ENCODE measurements around the gene SUPT3H. TPM values are rescaled to one million over a fixed set of nuclear protein-coding genes. Genes with fewer than 3 reads are reported as not detected.

SUPT3H gene
- polyA plus RNA-seq, 1 donor (not counting 4 experiments of a cell fraction or from before 2014, with no cell fraction given): 7.6 TPM

DNA sequence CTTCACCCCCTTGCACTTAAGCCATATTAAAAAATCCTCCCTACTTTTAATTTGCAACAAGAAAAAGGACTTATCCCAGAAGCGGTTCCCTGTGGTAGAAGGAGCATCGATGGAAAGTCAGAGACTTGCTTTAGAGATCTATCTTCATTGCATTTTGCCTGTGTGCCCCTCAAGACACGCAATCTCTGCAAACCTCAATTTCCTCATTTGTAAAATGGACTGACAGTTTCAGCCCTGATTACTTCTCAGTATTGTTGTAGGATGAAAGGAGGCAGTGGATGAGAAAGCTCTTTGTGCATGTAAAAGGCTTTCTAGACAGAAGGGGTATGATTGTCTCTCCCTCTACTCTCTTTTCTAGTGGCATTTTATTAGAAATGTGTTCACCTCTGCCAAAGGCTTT, 580.0 kb downstream of the SUPT3H start:
- Histone ChIP-seq H3K4me2 (ENCODE audit: control insufficient read depth, extremely low read depth, insufficient read depth, low read depth, low read length) (no peak overlapping the region), H3K79me2 (ENCODE audit: control insufficient read depth, insufficient read depth, low read length) (no peaks in the 10 kb centered on the region), H3K9ac (ENCODE audit: control insufficient read depth, extremely low read depth, insufficient read depth, low read length) (no peak overlapping the region), H3K27ac (ENCODE audit: control insufficient read depth, insufficient read depth, low read length) (no peak overlapping the region), H3K9me3 (ENCODE audit: control insufficient read depth, low read depth, low read length) (no peaks in the 10 kb centered on the region), H3K9me1 (ENCODE audit: control insufficient read depth, extremely low read depth, insufficient read depth, low read length) (no peaks in the 10 kb centered on the region), H3K36me3 (ENCODE audit: control insufficient read depth in 2 of 2, extremely low read depth in 1 of 2, insufficient read depth in 2 of 2, low read length in 2 of 2) (no peaks in the 10 kb centered on the region), H3K4me3 (ENCODE audit: control insufficient read depth in 2 of 3, extremely low read depth in 1 of 3, insufficient read depth in 2 of 3, low read depth in 1 of 3, low read length in 3 of 3) (no peak overlapping the region), H3K27me3 (ENCODE audit: control insufficient read depth, extremely low read depth, insufficient read depth, low read length) (peaks cover 13% of the 10 kb centered on the region), H2AFZ (ENCODE audit: control insufficient read depth, low read length) (no peak overlapping the region), H3K4me1 (ENCODE audit: control insufficient read depth, extremely low read depth, insufficient read depth, low read length) (no peaks in the 10 kb centered on the region), H4K20me1 (ENCODE audit: control insufficient read depth, extremely low read depth, insufficient read depth, low read length) (no peaks in the 10 kb centered on the region)
- TF ChIP-seq, protein P1, sequence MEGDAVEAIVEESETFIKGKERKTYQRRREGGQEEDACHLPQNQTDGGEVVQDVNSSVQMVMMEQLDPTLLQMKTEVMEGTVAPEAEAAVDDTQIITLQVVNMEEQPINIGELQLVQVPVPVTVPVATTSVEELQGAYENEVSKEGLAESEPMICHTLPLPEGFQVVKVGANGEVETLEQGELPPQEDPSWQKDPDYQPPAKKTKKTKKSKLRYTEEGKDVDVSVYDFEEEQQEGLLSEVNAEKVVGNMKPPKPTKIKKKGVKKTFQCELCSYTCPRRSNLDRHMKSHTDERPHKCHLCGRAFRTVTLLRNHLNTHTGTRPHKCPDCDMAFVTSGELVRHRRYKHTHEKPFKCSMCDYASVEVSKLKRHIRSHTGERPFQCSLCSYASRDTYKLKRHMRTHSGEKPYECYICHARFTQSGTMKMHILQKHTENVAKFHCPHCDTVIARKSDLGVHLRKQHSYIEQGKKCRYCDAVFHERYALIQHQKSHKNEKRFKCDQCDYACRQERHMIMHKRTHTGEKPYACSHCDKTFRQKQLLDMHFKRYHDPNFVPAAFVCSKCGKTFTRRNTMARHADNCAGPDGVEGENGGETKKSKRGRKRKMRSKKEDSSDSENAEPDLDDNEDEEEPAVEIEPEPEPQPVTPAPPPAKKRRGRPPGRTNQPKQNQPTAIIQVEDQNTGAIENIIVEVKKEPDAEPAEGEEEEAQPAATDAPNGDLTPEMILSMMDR (optimal IDR thresholded peaks at IDR 0.05 in 1 of 3, IDR thresholded peaks at IDR 0.05 in 1 of 3, conservative IDR thresholded peaks at IDR 0.05 in 1 of 3; ENCODE audit: extremely low read depth in 1 of 3, insufficient read depth in 2 of 3, low read length in 3 of 3): no peak
- dilution Hi-C loops (cut with MboI; ENCODE audit: extremely low pct_ligation_motif_present, low sequenced_read_pairs): no loop called here
- FAIRE-seq: no peak
- DNase-seq (ENCODE audit: low read depth, low spot score): no peak

DNA sequence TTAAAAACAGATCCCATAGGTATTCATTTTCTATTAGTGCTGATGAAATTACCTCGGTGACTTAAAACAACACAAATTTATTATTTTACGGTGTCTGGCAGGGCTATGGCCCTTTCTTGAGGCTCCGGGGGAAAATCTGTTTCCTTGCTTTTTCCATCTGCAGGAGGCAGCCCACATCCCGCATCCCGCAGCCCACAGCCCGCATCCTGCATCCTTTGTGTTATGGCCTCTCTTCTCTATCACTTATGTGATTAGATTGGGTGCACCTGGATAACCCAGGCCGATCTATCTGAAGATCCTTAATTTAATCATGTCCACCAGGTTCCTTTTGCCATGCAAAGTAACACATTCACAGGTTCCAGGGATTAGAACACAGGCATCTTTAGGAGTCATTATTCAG, 582.4 kb downstream of the SUPT3H start:
- no peaks in the 10 kb centered on the region for H3K4me1 ChIP-seq (ENCODE audit: control insufficient read depth, extremely low read depth, insufficient read depth, low read length)
- H2AFZ ChIP-seq (ENCODE audit: control insufficient read depth, low read length): no peak overlapping the region
- H3K9me3 ChIP-seq (ENCODE audit: control insufficient read depth, low read depth, low read length): no peaks in the 10 kb centered on the region
- no peak overlapping the region for H3K27ac ChIP-seq (ENCODE audit: control insufficient read depth, insufficient read depth, low read length)
- TF ChIP-seq, protein P1 (optimal IDR thresholded peaks at IDR 0.05 in 1 of 3, IDR thresholded peaks at IDR 0.05 in 1 of 3, conservative IDR thresholded peaks at IDR 0.05 in 1 of 3; ENCODE audit: extremely low read depth in 1 of 3, insufficient read depth in 2 of 3, low read length in 3 of 3): no peak
- no peak for TF ChIP-seq EZH2 (IDR thresholded peaks at IDR 0.05; ENCODE audit: low read length)
- H3K9ac ChIP-seq (ENCODE audit: control insufficient read depth, extremely low read depth, insufficient read depth, low read length): no peak overlapping the region
- DNase-seq (ENCODE audit: low read depth, low spot score): no peak
- no peak for FAIRE-seq
- dilution Hi-C loops (cut with MboI; ENCODE audit: extremely low pct_ligation_motif_present, low sequenced_read_pairs): no loop called here
- no peak overlapping the region for H3K4me3 ChIP-seq (ENCODE audit: control insufficient read depth in 2 of 3, extremely low read depth in 1 of 3, insufficient read depth in 2 of 3, low read depth in 1 of 3, low read length in 3 of 3)
- H3K9me1 ChIP-seq (ENCODE audit: control insufficient read depth, extremely low read depth, insufficient read depth, low read length): no peaks in the 10 kb centered on the region
- H3K27me3 ChIP-seq (ENCODE audit: control insufficient read depth, extremely low read depth, insufficient read depth, low read length): peaks cover 3% of the 10 kb centered on the region
- H3K4me2 ChIP-seq (ENCODE audit: control insufficient read depth, extremely low read depth, insufficient read depth, low read depth, low read length): no peak overlapping the region
- H3K79me2 ChIP-seq (ENCODE audit: control insufficient read depth, insufficient read depth, low read length): no peaks in the 10 kb centered on the region
- no peaks in the 10 kb centered on the region for H3K36me3 ChIP-seq (ENCODE audit: control insufficient read depth in 2 of 2, extremely low read depth in 1 of 2, insufficient read depth in 2 of 2, low read length in 2 of 2)
- H4K20me1 ChIP-seq (ENCODE audit: control insufficient read depth, extremely low read depth, insufficient read depth, low read length): no peaks in the 10 kb centered on the region
